ENCODE measurements around the gene LTF. TPM values are rescaled to one million over a fixed set of nuclear protein-coding genes. Genes with fewer than 3 reads are reported as not detected.

Gene LTF
- total RNA-seq, 1 donor from 2014 or later = not detected

- no peak for DNase-seq (ENCODE audit: low read depth)
- TF ChIP-seq CTCF (conservative IDR thresholded peaks at IDR 0.05; ENCODE audit: low read depth, low read length) = no peak
- no peak overlapping the region for H3K4me3 ChIP-seq (ENCODE audit: low read depth, low read length)
Measured at GRCh38 chr3:46504789-46505188, 40.1 kb upstream of the LTF start.

GRCh38 chr3:46503200-46503874, 38.6 kb upstream of the LTF start:
- no peak for DNase-seq (ENCODE audit: low read depth)
- no peak overlapping the region for H3K4me3 ChIP-seq (ENCODE audit: low read depth, low read length)
- TF ChIP-seq CTCF (conservative IDR thresholded peaks at IDR 0.05; ENCODE audit: low read depth, low read length) = no peak

GRCh38 chr3:46501702-46502101, 37.0 kb upstream of the LTF start:
- DNase-seq (ENCODE audit: low read depth) = no peak
- no peak overlapping the region for H3K4me3 ChIP-seq (ENCODE audit: low read depth, low read length)
- TF ChIP-seq CTCF (conservative IDR thresholded peaks at IDR 0.05; ENCODE audit: low read depth, low read length) = no peak

- no peak overlapping the region for H3K4me3 ChIP-seq (ENCODE audit: low read depth, low read length)
- no peak for DNase-seq (ENCODE audit: low read depth)
- no peak for TF ChIP-seq CTCF (conservative IDR thresholded peaks at IDR 0.05; ENCODE audit: low read depth, low read length)
Measured at GRCh38 chr3:46500656-46501635, 36.2 kb upstream of the LTF start.

- DNase-seq (ENCODE audit: low read depth) = no peak
- H3K4me3 ChIP-seq (ENCODE audit: low read depth, low read length) = no peak overlapping the region
- no peak for TF ChIP-seq CTCF (conservative IDR thresholded peaks at IDR 0.05; ENCODE audit: low read depth, low read length)
Measured at GRCh38 chr3:46498916-46499519, 34.3 kb upstream of the LTF start.

GRCh38 chr3:46497556-46498265, 33.0 kb upstream of the LTF start, which contains the start of gene RTP3:
Gene RTP3, plus strand, starts transcription at chr3:46497976. Its CDS starts 87 bp downstream, at chr3:46498063.
- DNase-seq (ENCODE audit: low read depth) = no peak

More at GRCh38 chr3:46497556-46498265, 33.0 kb upstream of the LTF start, which contains the start of gene RTP3:
- no peak for TF ChIP-seq CTCF (conservative IDR thresholded peaks at IDR 0.05; ENCODE audit: low read depth, low read length)
- H3K4me3 ChIP-seq (ENCODE audit: low read depth, low read length) = no peak within 1 kb of the TSS
